Esophagus squamous epithelium (tissue), 4 donors: Measurements from ENCODE around the gene WDR87.

Experiments
- POLR2A ChIP-seq, 4 donors: fragments of 450-650 bp; IDR thresholded peaks; one replicate each; pipeline ENCODE4 v1.6.1; 2017; ENCODE audit warnings: antibody characterized with exemption in 4 of 4, mild to moderate bottlenecking in 4 of 4, moderate library complexity in 3 of 4
- TF ChIP-seq, protein P1 (sequence below), 6 experiments: fragments of 450-650 bp in 4 of 6; fragments of 200-600 bp in 2 of 6; sonication (generic) in 2 of 6; IDR thresholded peaks; one replicate each; pipeline ENCODE4 v1.5.1; 2016 to 2019; ENCODE audit warnings: antibody characterized with exemption in 6 of 6, mild to moderate bottlenecking in 4 of 6, moderate library complexity in 4 of 6

DNA sequence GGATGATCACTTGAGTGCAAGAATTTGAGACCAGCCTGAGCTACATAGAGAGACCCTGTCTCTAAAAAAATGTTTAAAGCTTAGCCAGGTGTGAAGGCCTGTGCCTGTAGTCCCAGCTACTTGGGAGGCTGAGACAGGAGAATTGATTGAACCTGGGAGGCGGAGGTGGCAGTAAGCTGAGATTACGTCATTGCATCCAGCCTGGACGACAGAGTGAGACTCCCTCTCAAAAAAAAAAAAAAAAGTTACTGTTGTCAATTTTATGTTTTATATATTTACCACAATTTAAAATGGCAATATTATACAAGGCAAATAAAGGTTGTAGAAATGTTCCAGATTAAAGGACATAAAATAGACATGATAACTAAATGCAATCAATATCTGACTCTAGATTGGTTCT lies 29.2 kb downstream of the WDR87 start:
- TF ChIP-seq, protein P1, sequence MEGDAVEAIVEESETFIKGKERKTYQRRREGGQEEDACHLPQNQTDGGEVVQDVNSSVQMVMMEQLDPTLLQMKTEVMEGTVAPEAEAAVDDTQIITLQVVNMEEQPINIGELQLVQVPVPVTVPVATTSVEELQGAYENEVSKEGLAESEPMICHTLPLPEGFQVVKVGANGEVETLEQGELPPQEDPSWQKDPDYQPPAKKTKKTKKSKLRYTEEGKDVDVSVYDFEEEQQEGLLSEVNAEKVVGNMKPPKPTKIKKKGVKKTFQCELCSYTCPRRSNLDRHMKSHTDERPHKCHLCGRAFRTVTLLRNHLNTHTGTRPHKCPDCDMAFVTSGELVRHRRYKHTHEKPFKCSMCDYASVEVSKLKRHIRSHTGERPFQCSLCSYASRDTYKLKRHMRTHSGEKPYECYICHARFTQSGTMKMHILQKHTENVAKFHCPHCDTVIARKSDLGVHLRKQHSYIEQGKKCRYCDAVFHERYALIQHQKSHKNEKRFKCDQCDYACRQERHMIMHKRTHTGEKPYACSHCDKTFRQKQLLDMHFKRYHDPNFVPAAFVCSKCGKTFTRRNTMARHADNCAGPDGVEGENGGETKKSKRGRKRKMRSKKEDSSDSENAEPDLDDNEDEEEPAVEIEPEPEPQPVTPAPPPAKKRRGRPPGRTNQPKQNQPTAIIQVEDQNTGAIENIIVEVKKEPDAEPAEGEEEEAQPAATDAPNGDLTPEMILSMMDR (IDR thresholded peaks at IDR 0.05): no peak
- TF ChIP-seq POLR2A (IDR thresholded peaks at IDR 0.05): no peak
